C4-2B (cell line): ENCODE results near the gene SCARB1.
A peak's percentile ranks its signal among the peaks of the same experiment; 100 is the strongest.

Source experiments
- H3K27ac ChIP-seq: fragments of 450-650 bp; 2 replicates; pipeline ENCODE4 v1.5.1; 2017
- CTCF ChIP-seq: fragments of 450-650 bp; conservative IDR thresholded peaks from 2 replicates; pipeline ENCODE4 v1.5.1; 2017; ENCODE audit warnings: mild to moderate bottlenecking
- ZFX ChIP-seq: fragments of 450-650 bp; IDR thresholded peaks from 2 replicates; pipeline ENCODE4 v1.6.1; 2017

Gene SCARB1

DNA sequence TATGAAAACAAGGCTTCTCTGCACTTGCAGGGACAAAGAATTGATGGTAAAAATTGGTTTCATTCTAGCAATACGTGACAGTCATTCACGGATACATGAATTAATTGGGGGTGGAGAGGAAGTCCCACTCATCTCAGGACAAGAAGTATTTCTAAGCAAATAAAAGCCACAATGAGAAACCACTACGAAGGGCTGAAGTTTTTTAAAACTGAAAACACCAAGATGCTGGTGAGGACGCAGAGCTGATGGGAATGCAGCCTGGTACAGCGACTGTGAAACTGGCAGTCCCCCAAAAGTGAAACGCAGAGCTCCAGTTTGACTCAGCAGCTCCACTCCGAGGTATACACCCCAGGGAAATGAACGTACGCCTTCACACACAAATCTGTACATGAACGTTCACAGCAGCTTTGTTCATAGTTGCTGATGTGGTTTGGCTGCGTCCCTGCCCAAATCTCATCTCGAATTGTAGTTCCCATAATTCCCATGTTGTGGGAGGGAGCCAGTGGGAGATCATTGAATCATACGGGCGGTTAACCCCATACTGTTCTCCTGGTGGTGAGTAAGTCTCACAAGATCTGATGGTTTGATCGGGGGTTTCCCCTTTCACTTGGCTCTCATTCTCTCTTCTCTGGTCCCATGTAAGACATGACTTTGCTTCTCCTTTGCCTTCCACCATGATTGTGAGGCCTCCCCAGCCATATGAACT is 89.0 kb downstream of the SCARB1 start:
- no peak overlapping the region for H3K27ac ChIP-seq
- TF ChIP-seq CTCF (no peak), ZFX (no peak)

DNA sequence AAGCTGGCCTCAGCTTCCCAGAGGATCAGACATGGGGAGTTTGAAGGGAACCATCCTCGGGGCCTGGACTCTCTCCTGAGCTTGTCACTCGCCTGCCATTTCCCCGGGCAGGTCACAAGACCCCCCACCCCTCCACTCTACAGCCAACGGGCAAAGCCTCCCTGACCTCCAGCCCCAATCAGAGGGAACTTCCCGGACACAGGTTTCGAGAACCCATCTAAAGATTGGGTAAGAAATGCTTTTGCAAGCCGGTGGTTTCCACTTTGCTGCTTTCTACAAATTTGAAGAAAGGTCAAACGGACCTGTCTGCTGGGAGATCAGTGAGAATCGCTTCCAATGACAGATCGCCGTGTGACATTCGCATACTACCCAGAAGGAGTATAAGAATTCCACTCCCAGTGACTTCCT is 89.6 kb downstream of the SCARB1 start:
- TF ChIP-seq CTCF (no peak), ZFX (no peak)

GRCh38 chr12:124772289-124773170 is 91.1 kb downstream of the SCARB1 start:
- no peak overlapping the region for H3K27ac ChIP-seq
- TF ChIP-seq ZFX, result no peak
- 0 out of 2 replicates have a peak, but pooled peaks have one; percentile 42 for TF ChIP-seq CTCF

More for the DNA sequence above, 89.6 kb downstream of the SCARB1 start:
- no peak overlapping the region for H3K27ac ChIP-seq

GRCh38 chr12:124771462-124772288 is 92.0 kb downstream of the SCARB1 start:
- TF ChIP-seq CTCF (peak; percentile 95), ZFX (no peak)
- no peak overlapping the region for H3K27ac ChIP-seq

DNA sequence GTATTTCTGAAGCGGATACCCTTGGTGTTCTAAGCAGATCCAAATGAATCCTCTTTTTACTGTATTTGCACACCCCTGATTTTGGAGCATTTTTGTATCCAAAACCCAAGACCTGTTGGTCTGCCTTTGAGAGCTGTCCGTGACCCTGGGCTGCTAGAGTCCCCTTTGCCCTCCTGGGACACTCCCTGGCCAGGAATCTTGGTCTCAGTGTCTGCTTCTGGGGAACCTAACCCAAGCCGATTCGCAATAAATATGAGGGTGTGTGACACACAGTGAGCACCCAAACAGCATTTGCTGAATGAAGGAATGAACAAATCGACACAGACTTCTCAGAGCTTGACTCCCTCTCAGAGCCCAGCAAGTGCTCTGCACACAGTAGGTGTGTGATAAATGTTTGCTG is 92.9 kb downstream of the SCARB1 start:
- TF ChIP-seq ZFX (no peak), CTCF (no peak)
- no peak overlapping the region for H3K27ac ChIP-seq

- no peak for TF ChIP-seq ZFX
- TF ChIP-seq CTCF, result no peak
- H3K27ac ChIP-seq, result no peak overlapping the region
Measured at GRCh38 chr12:124769881-124770512, 93.7 kb downstream of the SCARB1 start.
